Stimulated activated CD4-positive, alpha-beta T cell treated with anti-CD3 and anti-CD28 coated beads, Interleukin-15, amount 100 ng/mL, for 48 hours (primary cell): ENCODE measurements around the gene ZFP91.

ENCODE experiments used
- DNase-seq, 2 donors: peaks; one replicate each; pipeline ENCODE4 v3.0.0-alpha.2; 2020; ENCODE audit warnings: low read depth in 2 of 2

ZFP91 gene

DNA sequence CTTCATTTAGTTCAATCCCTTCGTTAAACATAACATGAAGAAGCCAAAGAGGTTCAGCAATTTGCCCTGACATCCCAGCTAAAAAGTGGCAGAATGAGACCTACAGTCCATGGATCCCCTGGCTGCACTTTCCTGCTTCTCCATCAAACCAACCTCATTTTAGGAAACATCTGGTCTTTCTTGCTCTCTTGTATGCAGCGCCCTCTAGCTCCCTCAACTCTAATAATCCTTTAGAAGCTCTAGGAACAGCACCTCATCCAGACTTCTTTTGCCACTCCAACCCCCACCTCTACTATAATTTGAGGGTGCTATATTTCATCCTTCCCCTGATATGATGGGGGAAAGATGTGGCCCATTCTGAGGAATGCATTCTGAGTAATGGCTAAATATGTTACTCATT lies 51.0 kb downstream of the ZFP91 start:
- DNase-seq, result no peak

DNA sequence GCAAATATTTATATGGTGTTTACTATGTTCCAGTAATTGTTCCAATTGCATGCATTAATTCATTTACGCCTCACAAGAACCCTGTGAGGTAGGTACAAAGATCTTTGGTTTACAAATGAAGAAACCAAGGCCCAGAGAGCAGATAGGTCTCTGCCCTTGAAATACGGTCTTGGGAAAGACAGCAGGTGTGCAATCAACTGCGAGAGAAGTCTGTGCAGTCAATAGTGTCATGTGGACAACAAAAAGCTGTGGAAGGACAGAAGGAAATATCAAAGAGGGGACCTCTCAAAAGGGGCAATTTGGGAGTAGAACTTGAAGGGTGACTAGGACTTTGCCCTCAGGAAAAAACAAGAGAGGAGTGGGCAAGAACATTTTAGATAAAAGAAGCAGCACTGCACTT lies 52.5 kb downstream of the ZFP91 start:
- DNase-seq, result no peak

DNA sequence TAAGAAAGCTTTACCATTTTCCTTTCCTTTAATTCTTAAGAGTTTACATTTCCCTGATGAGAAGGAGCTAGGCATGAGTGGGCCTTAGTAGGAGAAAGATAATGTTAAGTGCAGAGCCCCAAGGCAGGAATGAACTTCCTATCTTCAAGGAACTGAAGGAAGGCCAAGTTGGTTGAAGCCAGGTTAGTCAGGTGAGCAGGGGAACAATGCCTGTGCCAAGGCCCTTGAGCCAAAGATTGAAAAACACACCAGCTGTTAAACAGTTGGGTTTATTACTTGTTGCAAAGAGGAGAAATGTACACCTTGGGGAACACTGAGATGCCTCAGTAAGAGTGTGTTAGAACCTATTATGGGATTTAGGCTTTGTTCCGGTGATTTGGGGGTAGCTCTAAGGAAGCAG lies 53.6 kb downstream of the ZFP91 start:
- no peak for DNase-seq

DNA sequence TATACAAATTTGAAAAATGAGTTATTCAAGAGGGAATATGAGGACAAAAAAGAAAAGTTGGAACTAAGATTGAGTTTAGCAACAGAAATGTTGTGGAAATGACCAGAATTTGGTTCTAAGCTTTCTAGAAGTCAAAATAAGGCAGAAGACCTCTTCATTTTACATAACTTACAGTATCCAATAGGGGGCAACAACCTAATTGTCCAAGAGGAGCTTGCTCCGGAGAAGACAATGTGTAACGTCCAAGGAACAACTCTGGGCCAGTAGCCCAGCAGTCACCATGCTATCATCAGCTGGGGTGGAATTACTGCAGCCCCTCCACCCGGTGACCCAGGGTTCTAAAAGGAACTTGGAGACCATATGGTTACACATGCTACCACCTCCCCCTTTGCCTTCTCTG lies 57.7 kb downstream of the ZFP91 start:
- no peak for DNase-seq

DNA sequence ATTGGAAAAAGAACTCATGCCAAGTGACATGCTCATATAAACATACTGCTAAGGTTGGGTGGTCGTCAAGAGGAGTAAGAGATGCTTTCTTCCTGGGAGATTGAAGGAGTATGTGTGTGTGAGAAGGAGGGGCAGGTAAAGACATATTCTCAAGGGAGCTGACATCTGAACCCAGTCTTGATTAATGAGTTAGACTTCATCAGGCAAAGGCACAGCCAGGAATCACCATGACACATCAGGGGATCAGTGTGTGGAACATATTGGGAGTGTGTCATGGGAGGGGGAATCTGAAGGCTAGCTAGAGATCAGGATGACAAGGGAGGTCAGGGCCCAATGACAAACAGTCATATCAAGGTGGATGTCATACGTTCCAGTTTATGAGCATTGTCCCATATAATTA lies 58.5 kb downstream of the ZFP91 start:
- DNase-seq, result no peak

DNA sequence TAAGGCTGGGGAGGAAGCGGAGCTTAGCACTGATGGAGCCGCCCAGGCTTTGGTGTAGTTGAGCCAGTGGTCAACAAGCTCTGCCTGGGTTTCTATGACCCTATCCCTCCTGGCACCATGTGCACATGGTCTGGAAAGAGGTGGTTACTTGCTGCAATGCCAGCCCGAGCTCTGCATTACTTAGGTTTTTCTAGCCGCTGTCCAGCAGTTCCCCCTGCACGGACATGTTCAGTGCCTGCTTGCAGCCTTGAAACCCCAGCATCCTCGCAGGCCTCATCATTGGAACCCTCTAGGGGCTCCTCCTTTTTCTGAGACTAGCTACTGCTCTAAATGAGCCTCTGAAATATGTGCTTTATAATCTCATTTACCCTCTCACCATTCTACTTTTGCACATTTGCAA lies 60.2 kb downstream of the ZFP91 start:
- DNase-seq, result no peak

DNA sequence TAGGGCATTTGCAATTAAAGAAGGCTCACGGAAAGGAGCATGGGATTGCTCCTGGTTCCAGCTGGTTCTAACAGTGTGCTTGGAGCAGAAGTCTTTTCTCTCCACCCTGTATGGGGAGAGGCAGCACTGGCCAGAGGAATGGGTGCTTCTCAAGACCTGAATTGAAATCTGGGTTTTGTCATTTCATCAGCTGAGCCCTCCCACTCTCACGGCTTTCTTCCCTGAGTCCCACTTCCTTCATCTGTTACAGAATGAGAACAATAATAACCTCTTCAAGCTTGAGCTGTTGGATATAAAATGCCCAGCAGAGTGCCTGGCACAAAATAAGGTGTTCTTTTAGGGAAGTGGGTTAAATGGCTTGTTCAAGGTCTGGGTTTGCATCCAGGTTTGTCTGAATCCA lies 60.8 kb downstream of the ZFP91 start:
- no peak for DNase-seq

DNA sequence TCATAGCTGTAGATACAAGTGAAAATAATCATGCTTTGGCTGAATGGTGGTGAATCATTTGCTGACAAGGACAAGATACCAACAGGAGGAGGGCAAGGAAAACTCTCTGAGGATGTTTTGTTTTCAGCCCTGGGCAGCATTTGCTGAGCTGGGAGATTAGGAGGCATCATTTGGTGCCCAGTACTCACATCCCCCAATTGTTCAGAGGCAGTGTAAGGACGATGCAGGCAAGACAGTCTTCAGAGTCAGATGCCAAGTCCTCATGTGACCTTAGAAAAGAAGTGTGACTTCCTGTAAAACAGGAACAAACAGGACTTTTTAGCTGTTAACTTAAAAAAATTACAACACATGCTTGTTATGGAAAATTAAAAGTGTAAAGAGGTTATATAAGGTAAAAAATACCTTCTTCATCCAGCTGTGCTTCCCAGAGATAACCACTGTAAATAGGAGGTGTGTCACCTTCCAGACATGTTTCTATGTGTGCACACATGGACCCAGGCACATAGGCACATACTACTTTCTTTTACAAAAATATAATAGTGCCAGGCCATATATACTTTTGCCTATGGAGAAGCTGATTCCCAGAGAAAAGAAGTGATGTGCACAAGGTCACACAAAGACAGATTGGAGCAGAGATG lies 61.6 kb downstream of the ZFP91 start:
- DNase-seq, result no peak

DNA sequence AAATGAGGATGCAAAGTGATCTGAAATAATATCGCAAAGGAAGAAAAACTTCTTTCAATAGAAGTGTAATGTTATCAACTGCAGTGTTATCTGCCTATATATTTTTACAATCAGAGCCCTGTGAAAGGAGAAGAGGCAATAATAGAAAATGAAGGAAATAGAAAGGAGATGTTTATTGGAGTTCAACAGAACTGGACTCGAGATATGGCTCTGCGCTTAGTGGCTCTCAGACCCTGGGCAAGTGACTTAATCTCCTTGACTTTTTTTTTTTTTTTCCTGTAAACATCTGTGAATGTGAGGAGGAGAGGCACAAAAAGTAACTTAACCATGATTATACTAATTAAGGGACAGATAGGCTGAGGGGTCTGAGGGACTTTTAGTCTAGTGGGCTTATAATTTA lies 62.5 kb downstream of the ZFP91 start:
- DNase-seq, result no peak

DNA sequence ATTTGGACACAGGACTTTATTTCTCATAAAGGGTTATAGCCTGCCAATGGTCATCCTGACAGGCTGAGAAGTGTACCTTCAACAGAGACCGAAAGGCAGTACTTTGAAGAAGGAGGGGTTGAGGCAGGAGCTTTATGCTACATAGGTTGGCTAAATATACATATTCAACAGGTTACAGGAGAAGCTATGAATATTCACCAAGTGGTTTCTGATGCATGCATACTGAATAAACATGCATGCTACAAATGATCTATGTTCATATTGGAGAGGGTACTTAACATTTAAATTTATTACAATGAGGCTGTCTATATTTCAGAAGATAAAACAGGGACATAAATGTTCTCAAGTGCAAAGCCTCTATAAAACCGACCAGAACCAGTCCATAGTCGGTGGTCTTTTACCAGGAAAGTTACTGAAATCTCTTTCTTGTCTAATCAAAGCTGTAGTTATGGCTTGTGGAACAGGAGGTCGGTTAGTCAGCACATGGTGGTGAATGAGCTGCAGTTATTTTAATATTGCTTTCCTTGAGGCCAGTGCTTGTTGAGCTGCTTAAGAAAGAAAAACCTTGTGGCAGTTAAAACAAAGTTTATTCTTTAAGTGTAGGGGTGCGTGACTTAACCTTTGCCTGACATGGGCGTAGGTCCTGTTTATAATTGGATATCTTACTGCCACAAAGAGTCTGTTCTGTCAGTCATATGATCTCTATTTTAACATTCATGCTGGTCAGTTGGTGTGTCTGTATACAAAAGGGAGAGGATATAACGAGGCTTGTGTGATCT lies 63.1 kb downstream of the ZFP91 start:
- no peak for DNase-seq

DNA sequence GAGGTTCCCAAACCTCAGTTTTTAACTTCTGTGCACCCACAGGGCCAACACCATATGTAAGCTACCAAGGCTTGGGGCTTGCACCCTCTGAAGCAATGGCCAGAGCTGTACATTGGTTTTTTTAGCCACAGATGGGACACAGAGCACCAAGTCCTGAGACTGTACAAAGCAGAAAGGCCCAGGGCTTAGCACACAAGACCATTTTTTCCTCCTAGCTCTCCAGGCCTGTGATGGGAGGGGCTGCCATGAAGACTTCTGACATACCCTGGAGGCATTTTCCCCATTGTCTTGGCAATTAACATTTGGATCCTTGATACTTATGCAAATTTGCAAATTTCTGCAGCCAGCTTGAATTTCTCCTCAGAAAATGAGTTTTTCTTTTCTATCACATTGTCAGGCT lies 67.0 kb downstream of the ZFP91 start:
- no peak for DNase-seq

DNA sequence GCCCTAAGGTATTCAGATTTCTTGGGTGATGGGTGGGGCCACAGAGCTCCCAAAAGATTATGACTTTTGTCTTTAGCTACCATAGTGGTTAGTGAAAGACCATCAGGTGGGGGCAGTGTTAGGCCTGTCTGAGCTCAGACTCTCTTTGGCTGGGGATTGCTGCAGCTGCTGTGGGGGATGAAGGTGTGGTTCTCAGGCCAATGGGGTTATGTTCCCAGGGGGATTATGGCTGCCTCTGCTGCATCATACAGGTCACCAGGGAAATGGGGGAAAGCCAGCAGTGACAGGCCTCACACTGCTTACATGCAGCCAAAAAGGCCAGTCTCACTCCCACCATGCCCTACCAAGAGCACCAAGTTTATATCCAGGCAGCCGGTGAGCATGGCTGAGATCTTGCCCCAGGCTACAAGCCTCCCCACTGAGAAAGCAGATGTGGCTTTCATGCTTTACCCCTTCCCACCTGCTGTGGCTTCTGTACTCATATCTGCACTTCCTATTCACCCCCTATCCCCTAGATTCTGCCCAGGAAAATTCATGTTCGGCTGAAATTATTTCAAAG lies 68.4 kb downstream of the ZFP91 start:
- DNase-seq, result no peak

DNA sequence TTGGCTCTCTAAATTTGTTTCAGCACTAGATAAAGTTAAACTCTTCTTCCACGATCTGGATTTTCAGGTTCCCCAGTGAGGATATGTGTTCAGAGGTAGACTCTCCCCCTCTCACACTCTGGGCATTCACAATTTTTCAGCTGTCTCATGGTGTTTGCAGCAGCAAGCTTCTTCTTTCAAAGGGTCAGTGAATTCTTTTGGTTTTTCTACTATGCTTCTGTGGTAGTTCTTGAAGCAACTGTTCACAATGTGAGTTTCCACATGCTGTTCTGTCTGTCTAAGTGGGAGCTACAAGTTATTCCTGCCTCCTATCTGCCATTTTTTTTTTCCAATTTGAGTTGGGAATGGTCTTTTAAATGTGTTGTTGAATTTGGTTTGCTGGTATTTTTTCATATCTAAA lies 69.0 kb downstream of the ZFP91 start:
- DNase-seq, result no peak

DNA sequence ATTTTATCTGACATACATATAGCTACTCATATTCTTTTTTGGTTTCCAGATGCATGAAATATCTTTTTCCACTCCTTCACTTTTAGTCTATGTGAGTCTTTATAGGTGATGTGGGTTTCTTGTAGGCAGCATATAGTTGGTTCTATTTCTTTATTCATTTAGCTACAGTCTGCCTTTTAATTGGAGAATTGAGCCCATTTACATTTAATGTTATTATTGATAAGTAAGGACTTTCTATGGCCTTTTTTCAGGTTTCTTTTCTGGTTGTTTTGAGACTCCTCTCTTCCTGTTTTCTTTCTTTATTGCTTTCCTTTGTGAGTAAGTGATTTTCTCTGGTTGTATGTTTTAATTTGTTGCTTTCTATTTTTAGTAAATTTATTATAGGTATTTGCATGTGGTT lies 70.8 kb downstream of the ZFP91 start:
- DNase-seq, result no peak

DNA sequence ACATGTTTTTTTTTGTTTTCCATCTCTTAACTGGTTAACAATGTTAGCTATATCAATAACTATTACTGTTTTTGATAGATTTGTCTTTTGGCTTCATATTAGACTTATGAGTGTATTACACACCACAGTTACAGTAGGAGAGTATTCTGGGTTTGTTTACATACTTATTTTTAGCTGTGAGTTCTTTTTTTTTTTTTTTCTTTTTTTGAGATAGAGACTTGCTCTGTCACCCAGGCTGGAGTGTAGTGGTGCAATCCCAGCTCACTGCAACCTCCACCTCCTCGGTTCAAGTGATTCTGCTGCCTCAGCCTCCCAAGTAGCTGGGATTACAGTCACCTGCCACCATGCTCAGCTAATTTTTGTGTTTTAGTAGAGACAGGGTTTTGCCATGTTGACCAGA lies 71.6 kb downstream of the ZFP91 start:
- no peak for DNase-seq

DNA sequence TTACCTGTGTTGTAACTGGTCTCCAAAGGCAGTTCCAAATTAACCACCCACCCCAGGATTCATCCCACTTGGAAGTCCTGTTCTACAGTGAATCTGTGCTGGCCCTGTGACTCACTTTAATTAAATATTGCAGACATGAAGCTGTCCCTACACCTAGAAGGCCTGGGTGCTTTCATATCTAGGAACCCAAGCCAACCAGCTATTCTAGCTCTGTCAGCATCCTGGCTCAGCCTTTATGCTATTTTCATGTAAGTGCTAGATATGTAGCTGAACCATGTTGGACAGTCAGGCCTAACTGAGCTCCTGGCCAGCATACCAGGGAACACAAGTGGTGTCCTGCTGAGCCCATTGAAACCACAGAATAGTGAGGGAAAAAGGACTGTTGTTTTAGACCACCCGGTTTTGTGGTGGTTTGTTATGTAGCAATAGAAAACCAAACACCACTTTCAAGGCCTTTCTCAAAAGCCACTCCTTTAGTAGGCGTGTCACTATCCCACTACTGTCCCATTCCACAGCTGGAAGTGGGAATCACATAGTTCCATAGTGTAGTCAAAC lies 73.9 kb downstream of the ZFP91 start:
- no peak for DNase-seq

DNA sequence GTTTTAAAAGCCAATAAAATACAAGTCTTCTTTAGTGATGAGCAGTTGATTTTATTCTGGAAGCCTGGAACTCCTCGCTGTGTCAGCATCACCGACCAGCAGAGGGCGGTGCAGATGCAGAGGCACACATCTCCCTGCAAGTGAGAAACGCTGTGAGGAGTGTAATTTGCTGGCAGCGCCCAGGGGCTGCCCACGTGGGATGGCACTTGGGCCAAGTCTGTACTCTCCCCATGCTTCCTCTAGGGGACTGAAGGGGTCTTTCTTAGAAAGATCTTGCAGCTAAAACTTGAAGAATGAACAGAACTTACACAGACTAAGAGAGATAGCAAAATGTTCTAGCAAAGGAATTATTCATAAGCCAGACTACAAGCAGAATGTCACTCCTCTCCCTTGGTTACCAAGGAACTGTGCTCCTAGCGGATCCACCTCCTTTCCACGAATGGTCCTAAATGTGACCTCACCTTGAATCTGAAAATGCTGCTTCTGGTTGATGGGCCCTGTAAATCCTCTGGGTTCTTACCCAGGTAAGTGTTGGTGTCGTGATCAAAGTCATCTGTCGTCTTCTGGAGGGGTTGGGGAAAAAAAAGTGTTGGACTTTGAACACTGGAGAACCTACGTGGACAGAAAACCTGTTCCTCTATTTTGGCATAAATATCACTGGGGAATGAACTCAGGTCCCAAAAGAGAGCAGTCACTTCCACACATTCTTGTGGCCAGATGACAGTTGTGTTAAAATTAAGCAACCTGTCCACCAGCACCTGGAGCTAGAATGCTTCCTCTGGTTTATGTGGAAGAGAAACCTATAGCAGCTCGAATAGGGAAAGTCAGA lies 75.4 kb downstream of the ZFP91 start:
- DNase-seq, result peak; percentile 51 to 69

DNA sequence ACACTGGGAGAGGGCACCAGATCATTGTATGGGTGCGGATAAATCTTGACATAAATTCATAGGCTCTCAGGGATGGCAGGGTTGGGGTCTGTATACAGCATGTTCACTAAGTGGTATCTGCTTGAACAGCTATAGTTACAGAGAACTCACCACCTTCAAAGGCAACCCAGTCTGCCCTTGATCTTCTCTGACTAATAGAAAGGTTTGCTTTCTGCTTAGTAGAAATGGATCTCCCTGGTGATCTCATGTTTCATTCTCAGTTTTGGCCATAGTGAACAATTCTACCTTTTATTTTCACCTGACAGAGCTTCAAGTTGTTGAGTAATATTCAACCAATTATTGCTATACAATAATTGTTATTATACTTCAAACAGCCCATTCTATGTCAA lies 76.0 kb downstream of the ZFP91 start:
- no peak for DNase-seq

DNA sequence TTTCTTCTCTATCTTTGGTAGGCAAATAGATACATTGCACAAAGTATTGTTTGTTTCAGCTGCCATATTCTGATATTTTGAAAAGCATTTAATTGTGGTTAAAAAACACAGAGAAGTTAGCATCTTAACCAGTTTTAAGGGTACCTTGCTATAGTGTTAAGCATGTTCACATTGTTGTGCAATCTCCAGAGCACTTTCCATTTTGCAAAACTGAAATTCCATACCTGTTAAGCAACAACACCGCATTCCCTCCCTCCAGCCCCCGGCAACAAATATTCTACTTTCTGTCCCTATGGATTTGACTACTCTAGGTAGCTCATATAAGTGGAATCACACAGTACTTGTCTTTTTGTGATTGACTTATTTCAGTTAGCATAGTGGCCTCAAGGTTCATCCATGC lies 77.5 kb downstream of the ZFP91 start:
- no peak for DNase-seq

DNA sequence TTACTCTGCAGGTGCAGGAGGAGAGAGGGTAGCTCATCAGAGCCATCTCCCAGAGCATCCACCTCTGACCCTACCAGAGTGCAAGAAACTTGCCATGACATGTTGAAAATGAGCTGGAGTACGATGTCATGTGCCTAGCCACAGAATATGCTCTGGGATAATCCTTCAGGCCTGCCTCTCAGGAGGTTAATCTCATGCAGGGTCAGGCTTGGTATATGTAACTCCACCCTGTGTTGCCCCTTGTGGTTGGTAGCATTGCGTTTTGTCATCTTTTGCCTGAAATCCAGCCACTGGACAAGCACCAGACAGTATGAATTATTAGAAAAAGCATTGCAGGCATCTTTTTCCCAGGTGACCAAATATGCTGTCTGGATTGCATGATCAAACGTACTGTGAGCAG lies 79.8 kb downstream of the ZFP91 start:
- no peak for DNase-seq

DNA sequence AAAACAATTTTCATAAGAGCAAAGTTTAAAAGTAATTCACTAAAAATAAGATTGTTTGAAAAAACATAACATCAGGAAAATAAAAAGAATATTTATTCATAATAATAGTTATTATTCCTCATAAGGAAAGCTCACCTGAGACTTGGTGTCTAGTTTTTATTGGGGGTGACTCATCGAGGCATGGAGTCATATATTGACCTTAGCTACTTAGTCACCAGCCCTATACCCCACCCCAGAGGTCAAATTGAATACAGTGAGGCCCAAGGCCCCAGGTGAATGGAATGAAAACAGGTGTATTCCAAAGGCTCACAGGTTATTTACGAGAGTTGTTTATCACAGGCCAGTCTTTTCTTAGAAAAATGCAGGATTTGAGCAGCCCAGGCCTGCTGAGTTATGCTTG lies 80.5 kb downstream of the ZFP91 start:
- DNase-seq, result no peak

DNA sequence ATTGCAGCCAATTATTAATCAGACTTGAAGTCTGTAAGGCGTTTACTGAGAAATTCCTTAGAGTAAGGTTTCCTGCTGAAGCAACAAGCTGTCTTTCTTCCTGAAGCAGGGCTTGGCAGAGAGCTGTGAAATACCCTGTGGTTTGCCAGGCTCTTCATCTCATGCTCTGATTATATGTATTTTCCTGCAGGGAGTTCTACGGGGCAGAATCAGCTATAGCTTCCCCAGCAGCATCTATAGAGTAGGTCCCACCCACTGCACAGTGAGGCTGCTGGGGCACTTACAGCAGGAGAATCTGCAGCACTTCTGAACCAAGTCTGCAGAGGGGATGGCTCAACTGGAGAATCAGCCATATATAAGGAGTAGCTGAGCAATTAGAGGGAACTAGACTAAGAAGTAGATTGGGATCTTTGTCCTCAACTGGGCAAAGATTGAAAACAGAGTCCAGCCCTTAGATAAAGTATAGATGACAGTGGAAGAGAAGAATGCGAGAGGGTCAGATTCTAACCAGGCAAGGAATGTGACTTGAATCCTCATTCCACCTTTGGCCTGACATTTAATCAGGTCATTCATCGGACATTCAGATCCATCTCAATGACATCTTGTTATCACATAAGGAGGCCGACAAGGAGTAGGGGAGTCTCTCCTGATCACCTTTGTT lies 81.2 kb downstream of the ZFP91 start:
- no peak for DNase-seq
